HG03095 (cell line): ENCODE data around the gene HDAC10.

Source experiments
- ATAC-seq: cut with Tn5 transposase; IDR thresholded peaks from one replicate; pipeline ENCODE4 v1.9.1; 2021; ENCODE audit warnings: moderate library complexity; ENCODE audit not compliant: unreplicated experiment

HDAC10 gene

GRCh38 chr22:50271519-50271970 is 20.5 kb upstream of the HDAC10 start:
- ATAC-seq: no peak

- no peak for ATAC-seq
Measured at GRCh38 chr22:50270666-50271394, 19.8 kb upstream of the HDAC10 start.

GRCh38 chr22:50269970-50270665 is 19.1 kb upstream of the HDAC10 start, which contains the start of gene MAPK11:
Gene MAPK11, minus strand, starts transcription at chr22:50270380. Its CDS starts 88 bp downstream, at chr22:50270292.
- no peak for ATAC-seq

- no peak for ATAC-seq
Measured at GRCh38 chr22:50269573-50269969, 18.5 kb upstream of the HDAC10 start.

GRCh38 chr22:50268655-50269113 is 17.6 kb upstream of the HDAC10 start:
- no peak for ATAC-seq

- no peak for ATAC-seq
Measured at GRCh38 chr22:50267591-50268390, 16.7 kb upstream of the HDAC10 start.

- no peak for ATAC-seq
Measured at GRCh38 chr22:50266994-50267393, 15.9 kb upstream of the HDAC10 start.

- no peak for ATAC-seq
Measured at GRCh38 chr22:50264946-50265669, 14.0 kb upstream of the HDAC10 start.

- no peak for ATAC-seq
Measured at GRCh38 chr22:50264104-50264745, 13.2 kb upstream of the HDAC10 start.

- ATAC-seq: no peak
Measured at GRCh38 chr22:50262973-50263617, 12.0 kb upstream of the HDAC10 start.

- ATAC-seq: no peak
Measured at GRCh38 chr22:50262460-50262911, 11.4 kb upstream of the HDAC10 start.

GRCh38 chr22:50261615-50262459 is 10.8 kb upstream of the HDAC10 start, which contains the start of gene MAPK12:
Gene MAPK12, minus strand, starts transcription at chr22:50261683. Its CDS starts 174 bp downstream, at chr22:50261509.
- ATAC-seq: no peak

- no peak for ATAC-seq
Measured at GRCh38 chr22:50260801-50261614, 9.9 kb upstream of the HDAC10 start.

GRCh38 chr22:50260434-50260800 is 9.4 kb upstream of the HDAC10 start:
- no peak for ATAC-seq

- no peak for ATAC-seq
Measured at GRCh38 chr22:50259302-50259701, 8.2 kb upstream of the HDAC10 start.

GRCh38 chr22:50258361-50259292 is 7.6 kb upstream of the HDAC10 start:
- ATAC-seq: no peak
